SK-N-SH (cell line): ENCODE data around the gene GFI1B.

Experiments used
- CTCF ChIP-seq: fragments of 200-600 bp; sonication (generic); IDR thresholded peaks from 2 replicates; pipeline ENCODE4 v1.6.1; 2017; ENCODE audit warnings: antibody characterized with exemption, mild to moderate bottlenecking, moderate library complexity
- EZH2phosphoT487 ChIP-seq: fragments of 200-600 bp; sonication (generic); IDR thresholded peaks from 2 replicates; pipeline ENCODE4 v1.6.1; 2017; ENCODE audit warnings: low read depth, mixed run types, mild to moderate bottlenecking, antibody characterized with exemption, moderate library complexity, borderline replicate concordance
- GABPA ChIP-seq: IDR thresholded peaks from 2 replicates; pipeline ENCODE4 v1.4.0; 2012; ENCODE audit warnings: low read depth, mild to moderate bottlenecking
- MAX ChIP-seq: IDR thresholded peaks from 2 replicates; pipeline ENCODE4 v1.4.0; 2012; ENCODE audit warnings: low read depth
- RFX5 ChIP-seq: IDR thresholded peaks from 2 replicates; pipeline ENCODE4 v1.6.1; 2012; ENCODE audit warnings: mild to moderate bottlenecking, improper control_type of control experiment, low read length
- TCF12 ChIP-seq: IDR thresholded peaks from 2 replicates; pipeline ENCODE4 v1.4.0; 2012
- TF ChIP-seq, protein P1 (sequence below): IDR thresholded peaks from 2 replicates; pipeline ENCODE4 v1.4.0; 2012; ENCODE audit warnings: low read depth, borderline replicate concordance
- TF ChIP-seq, protein P2 (sequence below): fragments of 150-350 bp; IDR thresholded peaks from 2 replicates; pipeline ENCODE4 v1.6.1; 2016; ENCODE audit warnings: mild to moderate bottlenecking, low read depth, low read length

DNA sequence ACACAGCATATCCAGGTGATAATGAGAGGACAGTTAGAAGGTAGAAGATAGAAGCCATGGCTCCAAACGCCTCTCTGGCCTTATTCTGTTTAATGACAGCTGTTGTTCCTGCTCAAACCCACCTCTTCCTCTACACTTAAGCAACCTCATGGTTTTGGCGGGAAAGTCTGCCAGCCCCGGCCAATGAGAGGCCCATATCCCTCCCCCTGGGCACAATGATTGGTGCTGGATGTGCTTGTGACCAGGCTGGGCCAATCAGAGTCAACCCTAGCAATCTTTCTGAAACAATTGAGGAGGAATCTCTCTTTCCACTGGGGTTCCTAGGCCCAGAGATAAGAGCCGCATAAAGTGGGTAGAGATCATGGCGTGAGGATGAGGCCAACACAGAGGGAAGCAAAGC, 4.8 kb upstream of the GFI1B start:
- TF ChIP-seq GABPA (no peak), CTCF (no peak), EZH2phosphoT487 (no peak), TCF12 (no peak), RFX5 (no peak), MAX (no peak)
- TF ChIP-seq, protein P1, sequence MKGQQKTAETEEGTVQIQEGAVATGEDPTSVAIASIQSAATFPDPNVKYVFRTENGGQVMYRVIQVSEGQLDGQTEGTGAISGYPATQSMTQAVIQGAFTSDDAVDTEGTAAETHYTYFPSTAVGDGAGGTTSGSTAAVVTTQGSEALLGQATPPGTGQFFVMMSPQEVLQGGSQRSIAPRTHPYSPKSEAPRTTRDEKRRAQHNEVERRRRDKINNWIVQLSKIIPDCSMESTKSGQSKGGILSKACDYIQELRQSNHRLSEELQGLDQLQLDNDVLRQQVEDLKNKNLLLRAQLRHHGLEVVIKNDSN, result no peak; the same call in 1 of the 2 replicates
- TF ChIP-seq, protein P2, sequence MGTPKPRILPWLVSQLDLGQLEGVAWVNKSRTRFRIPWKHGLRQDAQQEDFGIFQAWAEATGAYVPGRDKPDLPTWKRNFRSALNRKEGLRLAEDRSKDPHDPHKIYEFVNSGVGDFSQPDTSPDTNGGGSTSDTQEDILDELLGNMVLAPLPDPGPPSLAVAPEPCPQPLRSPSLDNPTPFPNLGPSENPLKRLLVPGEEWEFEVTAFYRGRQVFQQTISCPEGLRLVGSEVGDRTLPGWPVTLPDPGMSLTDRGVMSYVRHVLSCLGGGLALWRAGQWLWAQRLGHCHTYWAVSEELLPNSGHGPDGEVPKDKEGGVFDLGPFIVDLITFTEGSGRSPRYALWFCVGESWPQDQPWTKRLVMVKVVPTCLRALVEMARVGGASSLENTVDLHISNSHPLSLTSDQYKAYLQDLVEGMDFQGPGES, result no peak
